T-cell (primary cell): ENCODE data around the gene AXL. TPM values are rescaled to one million over a fixed set of nuclear protein-coding genes. Genes with fewer than 3 reads are reported as not detected.

Experiments used
- ATAC-seq, 4 experiments: fragments of 200-7000 bp in 3 of 4; fragments of 150-1000 bp in 1 of 4; cut with Tn5 transposase; replicated peaks in 1 of 4; 1 replicate in 3 of 4; 2 replicates in 1 of 4; pipeline ENCODE4 v1.10.0; 2021; ENCODE audit warnings: moderate library complexity in 3 of 4, mild to moderate bottlenecking in 2 of 4, moderate number of reproducible peaks in 1 of 4
- CTCF ChIA-PET, 2 donors: fragments of 300-600 bp; sonication (Branson Sonifier 250); formaldehyde crosslinking; loops; one replicate each; lab custom pipeline; 2022; ENCODE audit warnings: antibody characterized with exemption in 2 of 2; lab: Charles Lee
- POLR2A ChIA-PET, 2 donors: fragments of 300-600 bp; sonication (Branson Sonifier 250); formaldehyde crosslinking; loops; one replicate each; lab custom pipeline; 2022; ENCODE audit warnings: antibody characterized with exemption in 2 of 2; lab: Charles Lee
- DNase-seq, 35 experiments: peaks; one replicate each; pipeline versions ENCODE4 v3.0.0 to v3.0.0-alpha.2; 2013 to 2023
- H3K27ac ChIP-seq: one replicate; pipeline ENCODE4 v1.5.1; 2013; ENCODE audit warnings: low read length
- H3K27me3 ChIP-seq, 2 experiments: replicated peaks in 1 of 2; 1 replicate in 1 of 2; 2 replicates in 1 of 2; pipeline versions ENCODE4 v1.6.1 to v1.7.0; 2013; ENCODE audit warnings: low read length in 1 of 2, mixed read lengths in 1 of 2; ENCODE audit not compliant: control insufficient read depth in 2 of 2, insufficient read depth in 2 of 2; ENCODE audit errors: extremely low read depth in 1 of 2
- H3K36me3 ChIP-seq, 2 donors: 1 replicate in 1 of 2; 2 replicates in 1 of 2; pipeline versions ENCODE4 v1.6.1 to v1.7.0; 2013; ENCODE audit warnings: low read length in 1 of 2; ENCODE audit not compliant: control insufficient read depth in 2 of 2, insufficient read depth in 1 of 2; ENCODE audit errors: extremely low read depth in 1 of 2
- H3K4me1 ChIP-seq, 2 experiments: 1 replicate in 1 of 2; 2 replicates in 1 of 2; pipeline versions ENCODE4 v1.6.1 to v1.7.0; 2013; ENCODE audit warnings: low read length in 2 of 2, mixed read lengths in 1 of 2; ENCODE audit not compliant: insufficient read depth in 2 of 2, control insufficient read depth in 1 of 2; ENCODE audit errors: extremely low read depth in 1 of 2
- H3K4me3 ChIP-seq, 2 donors: 1 replicate in 1 of 2; 2 replicates in 1 of 2; pipeline versions ENCODE4 v1.5.1 to v1.7.0; 2013; ENCODE audit warnings: mild to moderate bottlenecking in 2 of 2, low read length in 1 of 2, moderate library complexity in 1 of 2; ENCODE audit not compliant: control insufficient read depth in 1 of 2; ENCODE audit errors: extremely low read depth in 1 of 2
- H3K9me3 ChIP-seq: 2 replicates; pipeline ENCODE4 v1.7.0; 2013
- H3K27ac Mint-ChIP-seq, 2 donors: one replicate each; pipeline ENCODE4 v1.8.0; 2020 to 2021; ENCODE audit warnings: mild to moderate bottlenecking in 2 of 2, mixed read lengths in 2 of 2
- H3K27me3 Mint-ChIP-seq, 2 donors: one replicate each; pipeline ENCODE4 v1.8.0; 2021 to 2022; ENCODE audit warnings: mixed read lengths in 2 of 2
- H3K36me3 Mint-ChIP-seq: one replicate; pipeline ENCODE4 v1.8.0; 2021; ENCODE audit warnings: mixed read lengths
- H3K4me1 Mint-ChIP-seq, 3 donors: one replicate each; pipeline ENCODE4 v1.8.0; 2020 to 2022; ENCODE audit warnings: mixed read lengths in 3 of 3, mild to moderate bottlenecking in 1 of 3
- H3K4me3 Mint-ChIP-seq, 3 donors: one replicate each; pipeline ENCODE4 v1.8.0; 2020 to 2022; ENCODE audit warnings: mild to moderate bottlenecking in 3 of 3, mixed read lengths in 3 of 3, moderate library complexity in 3 of 3
- H3K9me3 Mint-ChIP-seq, 3 donors: one replicate each; pipeline ENCODE4 v1.8.0; 2020 to 2022; ENCODE audit warnings: mixed read lengths in 3 of 3
- WGBS: methylation state at CpG from one replicate; pipeline ENCODE4 v1.1.5; 2013; ENCODE audit warnings: missing lambda C conversion rate; ENCODE audit not compliant: insufficient coverage; 5-methylcytosine and 5-hydroxymethylcytosine counted together
- total RNA-seq, 35 experiments: library from RNA in 6 of 35; stranded (reverse) in 6 of 35; fragments of 120-200 nt in 1 of 35; gene quantifications; one replicate each; pipeline versions ENCODE4 v1.2.1 to v1.2.4 and lab custom pipeline; 2013 to 2026

Gene AXL
- total RNA-seq, 5 donors from 2014 or later (not counting 1 experiment from before 2014, with no cell fraction given) = 0.16 to 0.70 (median 0.47) TPM; not detected in 2

DNA sequence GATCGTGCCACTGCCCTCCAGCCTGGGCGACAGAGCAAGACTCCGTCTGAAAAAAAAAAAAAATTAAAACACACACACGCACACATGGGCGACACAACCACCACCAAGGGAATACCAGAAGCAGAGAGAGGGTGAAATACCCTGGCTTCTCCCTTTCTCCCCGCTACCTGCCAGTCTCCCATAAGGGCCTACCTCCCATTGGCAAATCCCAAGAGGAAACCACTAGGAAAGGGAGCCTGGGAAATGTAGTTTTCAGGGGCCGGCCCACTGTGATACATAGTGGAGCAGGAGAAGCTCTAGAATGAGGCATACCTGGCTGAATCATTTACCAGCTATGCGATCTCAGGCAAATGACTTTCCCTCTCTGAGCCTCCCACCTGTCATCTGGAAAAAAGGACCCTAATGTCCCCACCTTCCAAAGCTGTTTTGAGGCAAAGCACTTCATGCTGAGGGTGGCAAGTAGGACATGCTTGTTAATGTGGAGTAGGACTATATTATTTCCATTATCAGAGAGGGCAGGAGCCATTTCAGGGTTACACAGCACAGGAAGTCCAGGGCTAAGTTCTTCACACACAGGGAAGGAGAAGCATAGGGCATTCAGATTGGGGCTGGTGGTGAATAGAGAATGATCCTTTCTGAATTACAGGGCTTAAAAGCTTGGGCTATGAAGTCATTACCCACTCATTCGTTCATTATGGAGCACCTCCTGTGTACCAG, 30.8 kb downstream of the AXL start:
- no peak for DNase-seq
- no peaks in the 10 kb centered on the region for H3K36me3 ChIP-seq
- H3K9me3 ChIP-seq = no peaks in the 10 kb centered on the region
- ATAC-seq = no peak
- no peaks in the 10 kb centered on the region for H3K36me3 Mint-ChIP-seq
- H3K4me3 Mint-ChIP-seq = no peak overlapping the region
- peaks cover 0 to 25% of the 10 kb centered on the region in 2 experiments for H3K27me3 ChIP-seq
- peaks cover 6% of the 10 kb centered on the region in 2 donors for H3K27me3 Mint-ChIP-seq
- no peaks in the 10 kb centered on the region for H3K4me1 ChIP-seq
- ChIA-PET CTCF (interaction anchor here in 1 of 2 donors (0.7 kb wide), 1 partner anchor 953 kb away, joined by 3 read pairs; no protein-coding TSS in a partner anchor), POLR2A (no interaction called here)
- H3K27ac ChIP-seq = no peak overlapping the region
- no peak overlapping the region for H3K27ac Mint-ChIP-seq
- no peaks in the 10 kb centered on the region for H3K9me3 Mint-ChIP-seq
- WGBS = no CpG with 5 or more reads among the region's 9 CpGs
- H3K4me1 Mint-ChIP-seq = no peaks in the 10 kb centered on the region
- no peak overlapping the region for H3K4me3 ChIP-seq

DNA sequence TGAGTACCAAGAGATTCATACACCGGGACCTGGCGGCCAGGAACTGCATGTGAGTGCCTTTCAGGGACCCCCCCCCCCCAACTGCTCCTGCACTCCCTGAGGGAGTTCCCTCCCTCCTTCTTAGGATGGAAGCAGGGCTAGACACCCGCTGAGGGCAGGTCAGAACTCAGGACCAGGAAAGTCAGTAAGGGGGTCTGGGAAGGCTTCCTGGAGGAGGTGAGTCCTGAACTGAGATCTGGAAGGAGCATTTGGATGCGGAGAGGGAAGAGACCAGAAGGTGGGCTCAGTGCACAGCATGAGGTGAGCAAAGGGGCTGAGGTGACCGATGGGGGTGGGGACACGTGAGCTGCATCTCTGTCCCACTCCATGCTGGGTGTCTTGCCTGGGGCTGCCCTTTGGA, 34.6 kb downstream of the AXL start:
- CTCF ChIA-PET = no interaction called here

DNA sequence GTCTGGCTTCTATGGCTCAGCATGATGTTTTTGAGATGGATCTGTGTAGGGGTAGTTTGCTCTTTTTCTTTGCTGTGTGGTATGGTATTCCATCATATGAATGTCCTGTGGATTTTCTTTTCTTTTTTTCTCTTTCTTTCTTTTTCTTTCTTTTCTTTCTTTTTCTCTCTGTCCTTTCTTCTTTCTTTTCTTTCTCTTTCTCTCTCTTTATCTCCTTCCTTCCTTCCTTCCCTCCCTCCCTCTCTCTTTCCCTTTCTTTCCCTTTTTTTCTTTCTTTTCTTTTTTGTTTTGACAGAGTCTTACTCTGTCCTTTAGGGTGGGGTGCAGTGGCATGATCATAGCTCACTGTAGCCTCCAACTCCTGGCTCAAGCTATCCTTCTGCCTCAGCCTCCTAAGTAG, 36.1 kb downstream of the AXL start:
- Histone ChIP-seq H3K4me3 (no peak overlapping the region), H3K9me3 (no peaks in the 10 kb centered on the region), H3K27me3 (peaks cover 0 to 25% of the 10 kb centered on the region in 2 experiments), H3K27ac (no peak overlapping the region), H3K36me3 (no peaks in the 10 kb centered on the region), H3K4me1 (no peaks in the 10 kb centered on the region)
- no peaks in the 10 kb centered on the region for H3K9me3 Mint-ChIP-seq
- H3K4me3 Mint-ChIP-seq = no peak overlapping the region
- DNase-seq = no peak
- H3K27ac Mint-ChIP-seq = no peak overlapping the region
- ChIA-PET POLR2A (interaction anchor here in 1 of 2 donors (0.7 kb wide), 1 partner anchor 101 kb away, joined by 3 read pairs; no protein-coding TSS in a partner anchor), CTCF (no interaction called here)
- H3K4me1 Mint-ChIP-seq = no peaks in the 10 kb centered on the region
- no peak for ATAC-seq
- peaks cover 3 to 6% of the 10 kb centered on the region in 2 donors for H3K27me3 Mint-ChIP-seq
- no peaks in the 10 kb centered on the region for H3K36me3 Mint-ChIP-seq

More for the DNA sequence above, 34.6 kb downstream of the AXL start:
- H3K36me3 ChIP-seq = no peaks in the 10 kb centered on the region
- no peak overlapping the region for H3K27ac Mint-ChIP-seq
- no peaks in the 10 kb centered on the region for H3K36me3 Mint-ChIP-seq
- H3K4me1 ChIP-seq = no peaks in the 10 kb centered on the region
- H3K4me1 Mint-ChIP-seq = no peaks in the 10 kb centered on the region
- H3K9me3 ChIP-seq = no peaks in the 10 kb centered on the region
- 100% methylated on average over 2 of the region's 6 CpGs for WGBS
- no peak overlapping the region for H3K4me3 Mint-ChIP-seq
- POLR2A ChIA-PET = no interaction called here
- no peaks in the 10 kb centered on the region for H3K9me3 Mint-ChIP-seq
- ATAC-seq (no peak), DNase-seq (no peak)
- H3K27me3 ChIP-seq = peaks cover 0 to 25% of the 10 kb centered on the region in 2 experiments
- no peak overlapping the region for H3K4me3 ChIP-seq
- H3K27ac ChIP-seq = no peak overlapping the region
- H3K27me3 Mint-ChIP-seq = peaks cover 5 to 6% of the 10 kb centered on the region in 2 donors

DNA sequence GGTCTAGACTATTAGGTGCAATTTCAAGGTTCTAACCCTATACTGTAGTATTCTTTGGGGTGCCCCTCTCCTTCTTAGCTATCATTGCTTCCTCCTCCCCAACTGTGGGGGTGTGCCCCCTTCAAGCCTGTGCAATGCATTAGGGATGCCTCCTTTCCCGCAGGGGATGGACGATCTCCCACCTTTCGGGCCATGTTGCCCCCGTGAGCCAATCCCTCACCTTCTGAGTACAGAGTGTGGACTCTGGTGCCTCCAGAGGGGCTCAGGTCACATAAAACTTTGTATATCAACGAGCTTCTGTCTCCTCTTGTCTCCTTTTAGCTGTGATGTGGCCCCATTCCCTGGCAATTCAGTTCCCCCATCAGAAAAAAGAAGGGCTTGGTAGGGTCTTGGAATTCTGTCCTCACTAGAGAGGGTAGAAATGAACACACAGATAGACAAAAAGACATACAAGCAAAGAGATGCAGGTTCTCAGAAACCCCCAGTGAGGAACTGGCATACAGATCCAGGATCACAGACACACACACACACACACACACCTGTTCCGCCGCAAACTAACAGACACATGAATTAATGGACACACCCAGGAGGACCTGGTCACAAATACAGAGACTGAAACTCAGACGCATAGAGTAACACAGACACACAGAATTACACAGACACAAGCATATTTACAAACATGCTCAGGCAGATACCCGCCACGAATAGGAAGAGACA, 42.6 kb downstream of the AXL start:
- Histone ChIP-seq H3K36me3 (no peaks in the 10 kb centered on the region), H3K27ac (peak overlapping the region; percentile 98), H3K9me3 (no peaks in the 10 kb centered on the region), H3K4me3 (peak overlapping the region in 1 of 2 donors; percentile 70), H3K4me1 (peaks cover 7 to 38% of the 10 kb centered on the region in 2 experiments), H3K27me3 (no peaks in the 10 kb centered on the region)
- 39% methylated on average over 5 of the region's 10 CpGs for WGBS
- ChIA-PET CTCF (interaction anchor here in 1 of 2 donors (0.6 to 4.4 kb wide), 3 partner anchors 58 to 141 kb away, joined by 3 to 52 read pairs (median 4); partner anchors contain the start of gene B9D2), POLR2A (interaction anchor here in 1 of 2 donors (2.7 kb wide), 1 partner anchor 102 kb away, joined by 33 read pairs; the partner anchor contains the start of gene B9D2)
- peak overlapping the region; percentile 92 to 100 (median 98) for H3K4me3 Mint-ChIP-seq
- H3K36me3 Mint-ChIP-seq = peaks cover 5% of the 10 kb centered on the region
- ATAC-seq = no peak
- peaks cover 31 to 34% (median 31%) of the 10 kb centered on the region in 3 donors for H3K4me1 Mint-ChIP-seq
- H3K27me3 Mint-ChIP-seq = no peaks in the 10 kb centered on the region
- H3K27ac Mint-ChIP-seq = peak overlapping the region; percentile 99 to 100
- H3K9me3 Mint-ChIP-seq = no peaks in the 10 kb centered on the region
- DNase-seq = peak in 3 of 35 experiments; percentile 3 to 21 (median 10)

DNA sequence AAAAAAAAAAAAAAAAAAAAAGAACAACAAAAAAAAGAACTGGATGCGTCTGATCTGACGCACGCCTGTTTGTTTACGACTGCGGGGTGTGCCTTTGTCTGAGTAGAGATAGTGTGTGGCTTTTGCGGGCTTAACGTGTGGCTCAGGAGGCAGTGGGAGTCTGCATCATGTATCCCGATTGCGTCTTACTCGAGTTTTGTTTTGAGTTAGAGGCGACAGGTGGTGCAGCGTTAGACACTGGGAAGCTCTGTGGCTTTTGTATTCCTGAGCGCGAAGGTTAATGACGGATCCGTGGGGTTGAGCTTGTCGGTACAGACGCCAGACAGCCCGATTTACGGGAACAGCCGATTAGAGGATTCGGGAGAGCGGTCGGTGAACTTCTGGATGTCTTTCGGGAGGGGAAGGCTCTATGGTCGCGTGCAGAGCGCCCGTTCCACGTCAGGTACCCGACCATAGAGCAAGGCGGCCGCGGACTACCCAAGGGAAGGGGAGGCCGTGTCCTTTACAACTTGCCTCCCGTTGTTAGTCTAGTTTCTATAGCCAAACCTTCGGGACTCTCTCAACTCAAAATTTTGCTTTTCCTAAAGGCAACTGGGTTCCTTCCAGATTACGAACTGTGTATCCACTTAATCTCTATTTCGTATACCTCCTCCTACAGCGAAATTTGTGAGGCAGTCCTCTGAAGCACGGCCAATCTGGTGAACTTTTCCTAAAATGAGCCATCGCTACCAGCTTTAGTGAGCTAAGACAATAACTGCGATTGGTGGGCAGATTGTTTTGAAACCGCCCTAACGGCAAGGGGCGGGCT, 44.2 kb downstream of the AXL start:
- ChIA-PET CTCF (interaction anchor here in 1 of 2 donors (0.6 to 4.4 kb wide), 17 partner anchors 17 to 1862 kb away, joined by 3 to 52 read pairs (median 4); partner anchors contain the start of gene CCDC97), POLR2A (interaction anchor here (0.6 to 2.7 kb wide), 28 partner anchors 30 to 1204 kb away, joined by 3 to 33 read pairs (median 6); partner anchors contain the start of genes ACTMAP (in 1 of the 2), B9D2 (in 1 of the 2), CCDC97 (in 1 of the 2) and RAB4B (in 1 of the 2))
- 0% methylated on average over 40 of the region's 46 CpGs for WGBS
- Histone ChIP-seq H3K27me3 (no peaks in the 10 kb centered on the region), H3K4me1 (peaks cover 10 to 48% of the 10 kb centered on the region in 2 experiments), H3K4me3 (peak overlapping the region; percentile 70 to 85), H3K9me3 (no peaks in the 10 kb centered on the region), H3K27ac (peak overlapping the region; percentile 98), H3K36me3 (peaks cover 0 to 11% of the 10 kb centered on the region in 2 donors)
- Mint-ChIP-seq H3K27ac (peak overlapping the region; percentile 99 to 100), H3K4me1 (peaks cover 43 to 49% (median 46%) of the 10 kb centered on the region in 3 donors), H3K27me3 (no peaks in the 10 kb centered on the region), H3K4me3 (peak overlapping the region; percentile 92 to 100 (median 98)), H3K9me3 (no peaks in the 10 kb centered on the region), H3K36me3 (peaks cover 14% of the 10 kb centered on the region)
- ATAC-seq = peak; percentile 20 to 67 (median 45)
- peak; percentile 56 to 98 (median 91) for DNase-seq
